LNCAP (cell line): ENCODE data around the gene OTOF.

Experiments
- CTCF ChIP-seq: fragments of 450-650 bp; IDR thresholded peaks from 2 replicates; pipeline ENCODE4 v1.5.1; 2017; ENCODE audit warnings: mild to moderate bottlenecking

The OTOF gene

GRCh38 chr2:26466662-26467310 lies 11.1 kb downstream of the OTOF start:
- no peak for TF ChIP-seq CTCF

- no peak for TF ChIP-seq CTCF
Observed at GRCh38 chr2:26465981-26466471, 11.9 kb downstream of the OTOF start.

GRCh38 chr2:26465266-26465925 lies 12.5 kb downstream of the OTOF start:
- no peak for TF ChIP-seq CTCF

- no peak for TF ChIP-seq CTCF
Observed at GRCh38 chr2:26464390-26465265, 13.3 kb downstream of the OTOF start.

- TF ChIP-seq CTCF: no peak
Observed at GRCh38 chr2:26463244-26464192, 14.4 kb downstream of the OTOF start.

- TF ChIP-seq CTCF: peak; percentile 63
Observed at GRCh38 chr2:26462511-26463243, 15.2 kb downstream of the OTOF start.
